Ramos (cell line): ENCODE results near the gene STOML1.
"Not testable (repeated sequence)": the region's sequence is repeated elsewhere in the genome, so short reads cannot be mapped to it uniquely, and the experiment has no call there.

Experiments used
- in situ Hi-C: fragments of 300-500 bp; cut with MboI; formaldehyde crosslinking; loops from one replicate; pipeline ENCODE4 v1.14.3; 2022; ENCODE audit warnings: low sequenced_read_pairs; ENCODE audit not compliant: unreplicated experiment

STOML1 gene

DNA sequence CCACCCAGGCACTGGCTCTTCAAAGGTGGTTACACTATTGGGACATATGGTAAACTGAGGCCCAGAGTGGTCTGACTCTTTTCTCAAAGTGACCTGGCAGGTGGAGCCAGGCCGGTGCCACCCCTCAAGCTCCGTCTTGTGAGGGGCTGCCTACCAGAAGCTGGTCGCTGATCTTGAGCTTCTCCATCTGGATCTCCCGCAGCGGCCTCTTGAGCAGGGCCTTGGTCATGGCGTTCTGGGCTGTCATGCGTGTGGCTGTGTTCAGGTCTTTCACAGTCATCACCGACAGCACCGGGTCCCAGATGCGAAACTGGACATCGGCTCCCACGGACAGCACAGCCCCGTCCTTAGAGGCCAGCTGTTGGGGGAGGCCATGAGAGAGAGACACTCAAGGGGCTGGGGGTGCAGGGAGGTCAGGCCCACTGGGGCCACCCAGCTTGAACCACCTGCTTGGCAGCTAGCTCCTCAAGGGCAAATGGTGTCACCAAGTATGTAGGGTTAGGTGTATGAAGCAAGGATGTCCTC, 3.6 kb downstream of the STOML1 start:
- in situ Hi-C loops = no loop called here

DNA sequence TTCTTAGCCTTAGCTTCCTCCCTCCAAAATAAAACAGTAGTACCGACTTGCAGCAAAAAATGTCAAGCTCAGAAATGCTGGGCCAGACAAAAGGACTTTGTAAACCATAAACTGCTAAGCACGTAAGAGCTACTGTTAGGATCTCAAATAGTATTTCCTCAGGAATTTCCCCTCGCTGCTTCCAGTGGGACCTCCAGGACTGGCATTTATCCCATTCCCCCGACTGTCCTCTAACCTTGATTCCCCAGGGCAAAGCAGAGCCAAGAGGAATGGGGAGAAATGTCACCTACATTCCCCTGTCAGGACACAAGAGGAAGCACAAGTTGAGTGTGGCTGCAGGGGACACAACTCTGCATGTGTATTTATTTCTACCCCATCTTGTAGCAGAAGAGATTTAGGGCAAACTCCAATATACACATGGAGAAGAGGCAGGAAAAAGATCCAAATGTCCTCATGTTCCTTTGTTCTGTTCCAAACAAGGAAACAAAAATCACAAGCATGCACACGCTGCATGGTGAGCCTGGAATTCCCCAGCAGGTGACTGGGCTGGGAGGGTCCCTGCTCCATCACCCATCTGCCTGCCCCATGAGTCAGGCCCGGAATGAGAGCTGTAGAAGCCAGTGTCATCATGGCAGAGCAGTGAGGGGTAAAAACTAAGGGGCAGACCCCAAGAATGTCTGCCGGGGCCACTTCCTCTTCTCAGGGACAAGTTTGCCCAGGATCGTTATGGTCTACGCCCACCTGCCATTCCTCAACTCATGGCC, 4.2 kb downstream of the STOML1 start:
- in situ Hi-C loops = no loop called here

DNA sequence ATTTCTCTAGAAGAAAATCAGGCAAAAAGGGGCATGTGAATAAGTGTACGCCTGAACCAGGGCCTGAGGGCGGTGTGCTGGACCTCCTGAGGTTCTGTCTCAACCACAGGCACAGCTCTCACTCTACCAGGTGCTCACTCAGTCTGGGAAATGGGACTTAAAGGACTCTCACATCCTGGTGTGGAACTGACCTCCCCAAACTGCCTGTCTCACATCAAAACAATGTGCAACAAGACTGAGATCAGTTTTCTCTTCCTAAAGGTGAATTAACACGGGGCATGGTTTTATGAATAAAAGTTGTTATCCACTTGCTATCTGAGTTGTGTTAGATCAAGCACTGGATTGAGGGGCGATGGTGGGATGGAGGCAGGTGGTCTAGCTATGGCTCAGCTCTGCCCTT, 4.8 kb downstream of the STOML1 start:
- in situ Hi-C loops = no loop called here

DNA sequence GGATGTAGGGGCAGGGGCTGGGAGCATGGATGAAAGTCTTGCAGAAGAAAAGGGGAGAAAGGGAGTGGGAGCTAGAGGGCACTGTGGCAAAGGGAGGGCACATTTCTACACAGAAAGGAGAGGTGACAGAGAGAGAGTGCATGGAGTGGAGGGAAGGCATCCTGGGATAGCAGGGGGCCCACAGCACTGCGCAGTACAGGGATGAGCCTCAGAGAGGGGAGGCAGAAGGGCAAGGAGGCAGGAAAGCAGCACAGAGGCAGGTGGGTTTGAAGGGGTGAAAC, 5.4 kb downstream of the STOML1 start:
- in situ Hi-C loops = no loop called here

DNA sequence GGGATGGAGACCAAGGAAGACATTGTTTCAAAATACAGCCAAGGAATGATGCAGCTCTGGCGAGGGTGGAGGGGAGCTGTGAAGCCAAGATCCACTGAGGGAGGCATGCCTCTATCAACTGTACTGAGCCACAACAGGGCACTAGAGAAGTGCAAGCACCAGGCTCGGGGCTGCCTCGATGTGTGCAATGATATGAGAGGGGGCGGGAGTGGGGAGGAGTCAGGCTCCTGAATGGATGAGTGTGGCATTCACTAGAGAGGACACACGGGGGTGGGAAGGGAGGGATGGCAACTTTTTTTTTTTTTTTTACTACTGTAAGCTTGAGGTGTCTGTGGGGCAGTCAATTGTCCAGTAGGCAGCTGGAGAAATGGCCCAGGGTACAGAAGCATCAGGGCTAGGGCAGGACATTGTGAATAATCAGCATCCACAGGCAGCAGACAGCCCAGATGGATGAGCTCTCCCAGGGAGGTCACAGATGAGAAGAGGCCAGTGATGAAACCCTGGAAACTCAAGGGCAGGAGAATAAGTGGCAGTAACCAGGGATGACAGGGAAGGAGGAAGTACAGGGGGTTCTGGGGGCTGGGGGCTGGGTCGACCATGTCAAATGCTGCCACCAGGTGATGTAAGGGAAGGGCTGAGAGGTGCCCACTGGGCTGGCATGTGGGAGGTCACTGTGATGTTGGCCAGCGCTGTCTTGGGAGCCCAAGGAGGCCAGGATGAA, 5.9 kb downstream of the STOML1 start:
- in situ Hi-C loops = no loop called here

DNA sequence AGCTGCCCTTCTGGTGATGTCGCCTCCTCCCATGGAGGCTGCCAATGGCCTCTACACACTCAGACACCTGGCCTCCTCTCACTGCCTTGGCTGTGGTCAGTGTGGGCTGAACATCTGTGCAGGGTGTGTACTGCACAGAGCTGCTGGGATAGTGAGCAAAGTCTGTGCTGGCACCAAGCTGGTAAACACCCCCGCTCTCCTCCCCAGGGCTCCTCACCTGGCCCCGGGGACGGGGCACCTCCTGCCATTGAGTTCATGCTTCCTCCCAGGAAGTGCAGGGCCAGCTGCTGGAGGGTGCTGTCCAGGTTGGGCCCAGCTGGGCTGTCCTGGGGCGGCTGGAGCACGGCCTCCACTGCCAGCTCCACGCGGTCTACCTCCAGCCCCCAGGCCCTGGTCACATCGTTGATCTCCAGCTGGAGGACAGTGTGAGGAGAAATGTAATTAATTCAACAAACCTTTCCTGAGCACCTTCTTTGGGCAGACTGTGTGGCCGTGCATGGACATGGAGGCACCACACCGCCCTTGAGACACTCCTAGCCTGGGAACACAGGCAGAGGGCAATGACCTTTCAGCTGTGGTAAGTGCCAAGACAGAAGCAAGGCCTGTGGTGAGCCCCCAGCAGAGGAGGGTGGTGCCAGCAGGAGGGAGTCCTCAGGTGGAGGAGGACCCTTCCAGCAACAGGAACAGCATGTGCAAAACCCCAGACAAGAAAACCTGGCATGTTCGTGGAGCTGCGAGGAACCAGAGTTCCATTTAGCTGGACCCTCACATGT, 6.8 kb downstream of the STOML1 start:
- in situ Hi-C loops = no loop called here

DNA sequence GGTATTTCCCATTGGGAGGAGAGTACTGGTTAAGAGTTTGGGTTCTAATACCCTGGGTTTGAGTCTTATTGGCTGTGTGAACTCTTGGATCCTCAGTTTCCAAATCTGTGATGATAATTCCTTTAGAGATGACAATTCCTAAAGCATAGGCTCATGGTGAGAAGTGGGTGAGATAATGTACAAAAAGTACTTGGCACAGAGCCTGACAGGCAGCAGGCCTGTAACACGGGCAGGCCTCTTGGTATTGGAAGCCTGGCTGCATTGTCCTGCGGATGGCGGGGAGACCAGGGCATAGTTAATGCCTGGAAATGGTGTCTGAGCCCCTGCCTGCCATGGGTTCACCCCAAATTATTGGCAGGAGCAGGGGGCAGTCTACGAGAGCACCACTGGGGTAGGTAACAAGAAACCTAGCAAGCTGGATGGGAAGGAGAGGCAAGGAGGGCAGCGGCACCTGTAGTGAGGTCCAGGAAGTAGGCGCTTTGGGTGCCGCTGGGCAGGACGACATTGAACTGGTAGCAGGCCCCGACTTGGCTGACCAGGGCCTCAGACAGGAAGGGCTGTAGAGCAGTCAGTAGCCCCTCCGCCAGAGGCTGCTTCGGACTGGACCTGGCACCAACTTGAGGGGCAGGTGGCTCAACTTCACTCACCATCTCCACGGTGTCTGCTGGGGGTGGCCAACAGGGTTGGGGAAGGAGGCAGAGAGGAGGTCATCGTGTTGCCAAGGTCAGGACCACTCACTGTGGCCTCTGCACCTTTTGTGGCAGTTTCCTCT, 7.7 kb downstream of the STOML1 start:
- in situ Hi-C loops = no loop called here

DNA sequence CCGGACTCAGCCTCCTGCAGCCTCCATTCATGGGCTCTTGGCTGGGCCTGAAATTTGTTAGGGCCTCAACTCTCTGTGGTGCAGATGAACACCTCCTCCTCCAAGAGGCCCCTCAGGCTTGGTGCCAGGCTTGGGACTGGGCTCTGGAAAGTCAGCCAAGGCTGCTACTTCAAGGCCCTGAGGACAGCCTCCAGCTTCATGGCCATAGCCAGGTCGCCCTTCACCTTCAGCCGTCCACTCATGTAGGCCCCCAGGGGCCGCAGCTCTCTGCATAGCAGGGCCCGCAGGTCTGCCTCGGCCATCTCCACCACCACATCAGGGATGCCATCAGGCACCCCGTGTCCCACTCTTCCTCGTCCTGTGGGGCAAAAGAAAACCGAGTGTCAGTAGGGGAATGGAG, 8.3 kb downstream of the STOML1 start:
- in situ Hi-C loops = no loop called here

DNA sequence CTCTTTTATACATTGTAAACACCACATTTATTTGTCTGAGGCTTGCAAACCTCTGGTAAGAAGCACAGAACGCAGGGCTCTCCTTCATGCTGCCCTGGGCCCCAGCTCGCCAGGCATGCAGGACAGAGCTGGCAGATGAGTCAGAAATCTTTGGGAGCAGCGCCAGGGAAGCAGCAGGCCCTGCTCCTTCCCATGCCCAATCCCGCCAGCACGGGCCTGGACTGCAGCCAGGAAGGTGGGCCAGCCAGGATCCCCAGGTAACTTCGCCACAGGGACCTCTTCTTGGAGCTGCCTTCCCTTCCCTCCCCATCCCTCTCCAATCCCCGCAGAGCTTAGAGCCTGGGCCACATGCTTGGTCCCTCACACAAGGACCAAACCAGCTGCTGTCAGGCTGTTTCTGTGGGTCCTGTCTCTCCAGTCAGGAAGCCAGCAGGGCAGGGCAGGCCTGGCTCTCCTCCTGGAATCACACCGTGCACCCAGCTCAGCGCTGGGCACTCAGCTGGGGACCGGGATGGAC, 8.8 kb downstream of the STOML1 start:
- in situ Hi-C loops = no loop called here

DNA sequence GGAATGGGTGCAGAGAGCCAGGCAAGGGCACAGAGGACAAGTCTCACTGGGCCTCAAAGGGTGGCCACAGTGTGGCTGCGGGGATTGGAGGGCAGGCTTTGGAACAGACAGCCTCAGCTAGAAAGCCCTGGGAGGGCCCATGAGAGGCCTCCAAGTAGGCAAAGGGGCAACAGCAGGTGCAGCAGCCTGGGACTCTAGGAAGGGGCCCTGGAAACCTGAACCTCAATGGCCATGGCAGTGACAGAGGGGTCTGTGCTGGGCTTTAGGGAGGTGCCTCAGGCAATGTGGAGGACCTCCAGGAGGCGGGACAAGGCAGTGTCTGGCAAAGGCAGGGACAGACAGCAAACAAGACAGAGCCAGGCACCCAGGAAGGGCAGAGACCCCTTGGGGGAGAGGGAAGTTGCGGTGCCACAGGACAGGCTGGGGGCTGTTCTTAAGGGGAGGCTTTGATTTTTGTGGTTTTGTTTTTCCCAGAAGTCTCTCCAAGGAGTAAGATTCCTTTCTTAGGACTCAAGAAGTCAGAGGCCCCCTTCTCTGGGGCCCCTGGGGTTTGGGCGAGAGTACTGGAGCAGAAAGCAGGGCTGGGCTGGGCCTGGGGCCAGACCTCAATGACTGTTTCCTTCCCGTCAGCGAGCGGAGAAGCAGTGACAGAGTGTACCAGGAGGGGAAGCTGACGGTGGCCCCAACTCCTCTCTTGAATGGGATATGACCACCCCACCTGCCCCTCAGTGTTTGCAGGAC, 9.7 kb downstream of the STOML1 start:
- in situ Hi-C loops = no loop called here

DNA sequence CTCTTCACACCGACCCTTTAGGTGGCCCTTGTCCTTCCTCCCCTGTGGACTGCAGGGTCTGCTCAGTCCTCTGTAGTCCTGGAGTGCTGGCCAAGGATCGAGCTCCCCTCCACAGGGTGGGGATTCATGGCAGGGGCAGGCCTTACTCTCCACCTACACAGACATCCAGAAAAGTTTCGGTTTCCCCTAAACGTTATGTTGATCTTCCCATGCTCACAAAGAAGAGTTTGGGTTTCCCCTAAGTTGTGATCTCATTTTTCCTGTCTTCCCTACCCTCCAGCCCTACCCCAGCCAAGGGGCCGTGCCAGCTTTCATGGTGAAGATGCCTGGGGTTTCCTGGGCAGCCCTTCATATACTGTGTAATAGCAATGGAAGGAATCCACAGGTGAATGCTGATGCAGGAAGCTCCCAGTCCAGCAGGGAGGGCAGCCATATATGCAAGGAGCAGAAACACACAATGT, 10.3 kb downstream of the STOML1 start:
- in situ Hi-C loops = no loop called here

DNA sequence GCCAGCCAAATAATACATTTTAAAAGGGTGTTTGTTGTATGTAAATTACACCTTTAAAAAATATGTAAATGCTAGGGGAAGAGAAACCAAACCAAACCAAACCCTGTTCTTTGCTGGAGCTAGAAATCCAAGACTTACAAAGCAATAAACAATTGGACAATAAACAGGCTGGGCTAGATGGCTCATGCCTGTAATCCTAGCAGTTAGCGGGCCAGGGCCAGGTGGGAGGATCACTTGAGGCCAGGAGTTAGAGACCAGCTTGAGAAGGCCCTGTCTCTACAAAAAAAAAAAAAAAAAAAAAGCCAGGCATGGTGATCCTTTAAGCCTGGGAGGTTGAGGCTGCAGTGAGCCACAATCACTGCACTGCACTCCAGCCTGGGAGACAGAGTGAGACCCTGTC, 12.5 kb downstream of the STOML1 start:
- in situ Hi-C loops = no loop called here

DNA sequence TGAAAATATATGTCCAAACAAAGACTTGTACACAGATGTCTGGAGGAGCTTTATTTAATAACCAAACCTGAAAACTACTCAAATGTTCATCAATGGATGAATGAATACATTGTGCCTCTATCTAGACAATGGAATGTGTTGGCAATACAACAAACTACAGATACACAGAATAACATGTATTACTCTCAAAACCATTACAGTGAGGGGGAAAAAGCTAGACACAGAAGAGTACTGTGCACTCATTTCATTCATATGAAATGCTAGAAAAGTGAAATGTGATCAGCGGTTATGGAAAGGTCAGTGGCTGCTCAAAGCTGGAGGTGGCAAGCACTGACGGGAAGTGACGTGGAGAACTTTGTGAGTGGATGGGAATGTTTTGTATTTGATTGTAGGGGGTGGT, 13.2 kb downstream of the STOML1 start:
- in situ Hi-C loops = no loop called here

DNA sequence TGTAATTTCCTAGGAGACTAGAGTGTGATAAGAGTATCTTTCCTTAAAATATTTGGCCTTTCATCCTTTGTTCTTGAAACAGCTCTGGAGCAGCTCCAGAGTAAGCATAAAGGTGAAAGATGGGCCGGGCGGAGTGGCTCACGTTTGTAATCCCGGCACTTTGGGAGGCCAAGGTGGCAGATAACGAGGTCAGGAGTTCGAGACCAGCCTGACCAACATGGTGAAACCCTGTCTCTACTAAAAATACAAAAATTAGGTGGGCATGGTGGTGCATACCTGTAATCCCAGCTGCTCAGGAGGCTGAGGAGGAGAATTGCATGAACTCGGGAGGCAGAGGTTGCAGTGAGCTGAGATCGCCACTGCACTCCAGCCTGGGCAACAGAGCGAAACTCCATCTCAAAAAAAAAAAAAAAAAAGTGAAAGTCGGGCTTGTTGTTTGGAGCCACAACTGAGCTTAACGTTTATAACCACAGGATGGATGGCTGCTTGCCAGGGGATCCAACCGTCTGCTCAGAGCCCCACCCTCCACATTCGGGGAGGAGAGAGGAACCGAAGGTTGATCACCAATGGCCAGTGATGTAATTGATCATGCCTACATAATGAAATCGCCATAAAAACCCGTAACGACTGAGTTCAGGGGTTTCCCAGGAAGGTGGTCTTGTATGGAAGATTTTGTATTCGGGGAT, 16.5 kb downstream of the STOML1 start:
- in situ Hi-C loops = not testable (repeated sequence)

DNA sequence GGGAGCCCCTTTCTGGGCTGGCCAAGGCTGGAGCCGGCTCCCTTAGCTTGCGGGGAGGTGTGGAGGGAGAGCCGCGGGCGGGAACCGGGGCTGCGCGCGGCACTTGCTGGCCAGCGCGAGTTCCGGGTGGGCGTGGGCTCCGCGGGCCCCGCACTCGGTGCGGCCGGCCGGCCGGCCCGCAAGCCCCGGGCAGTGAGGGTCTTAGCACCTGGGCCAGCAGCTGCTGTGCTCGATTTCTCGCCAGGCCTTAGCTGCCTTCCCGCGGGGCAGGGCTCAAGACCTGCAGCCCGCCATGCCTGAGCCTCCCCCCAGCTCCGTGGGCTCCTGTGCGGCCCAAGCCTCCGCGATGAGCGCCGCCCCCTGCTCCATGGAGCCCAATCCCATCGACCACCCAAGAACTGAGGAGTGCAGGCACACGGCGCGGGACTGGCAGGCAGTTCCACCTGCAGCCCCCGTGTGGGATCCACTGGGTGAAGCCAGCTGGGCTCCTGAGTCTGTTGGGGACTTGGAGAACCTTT, 18.4 kb downstream of the STOML1 start:
- in situ Hi-C loops = not testable (repeated sequence)

DNA sequence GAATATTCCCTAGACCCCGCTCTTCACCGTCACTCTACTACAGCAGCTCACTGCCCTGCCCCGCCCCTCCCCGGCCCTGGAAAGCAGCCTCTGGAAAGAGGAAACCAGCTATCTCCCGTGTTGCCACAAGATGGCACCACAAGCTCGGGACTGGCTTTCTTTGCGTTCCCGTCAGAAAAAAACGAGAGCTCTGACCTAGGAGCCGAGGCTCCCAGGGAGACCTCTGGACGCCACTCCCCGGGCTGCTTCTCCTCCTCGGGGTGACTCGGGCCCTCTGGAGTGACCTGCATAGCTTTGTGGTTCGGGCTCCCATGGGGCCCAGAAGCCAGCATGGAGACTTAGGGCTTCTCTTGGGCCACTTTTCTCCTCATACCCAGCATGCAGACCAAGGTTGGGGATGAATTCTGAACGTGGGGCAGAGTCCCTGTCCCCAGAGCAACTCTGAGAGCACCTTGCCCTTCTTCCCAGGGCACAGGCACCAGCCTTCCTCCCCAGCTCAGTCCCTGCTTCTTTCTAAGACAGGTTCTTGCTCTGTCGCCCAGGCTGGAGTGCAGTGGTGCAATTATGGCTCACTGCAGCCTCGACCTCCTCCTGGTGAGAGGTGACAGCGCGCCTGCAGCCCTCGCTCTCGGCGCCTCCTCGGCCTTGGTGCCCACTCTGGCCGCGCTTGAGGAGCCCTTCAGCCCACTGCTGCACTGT, 19.0 kb downstream of the STOML1 start:
- in situ Hi-C loops = no loop called here

DNA sequence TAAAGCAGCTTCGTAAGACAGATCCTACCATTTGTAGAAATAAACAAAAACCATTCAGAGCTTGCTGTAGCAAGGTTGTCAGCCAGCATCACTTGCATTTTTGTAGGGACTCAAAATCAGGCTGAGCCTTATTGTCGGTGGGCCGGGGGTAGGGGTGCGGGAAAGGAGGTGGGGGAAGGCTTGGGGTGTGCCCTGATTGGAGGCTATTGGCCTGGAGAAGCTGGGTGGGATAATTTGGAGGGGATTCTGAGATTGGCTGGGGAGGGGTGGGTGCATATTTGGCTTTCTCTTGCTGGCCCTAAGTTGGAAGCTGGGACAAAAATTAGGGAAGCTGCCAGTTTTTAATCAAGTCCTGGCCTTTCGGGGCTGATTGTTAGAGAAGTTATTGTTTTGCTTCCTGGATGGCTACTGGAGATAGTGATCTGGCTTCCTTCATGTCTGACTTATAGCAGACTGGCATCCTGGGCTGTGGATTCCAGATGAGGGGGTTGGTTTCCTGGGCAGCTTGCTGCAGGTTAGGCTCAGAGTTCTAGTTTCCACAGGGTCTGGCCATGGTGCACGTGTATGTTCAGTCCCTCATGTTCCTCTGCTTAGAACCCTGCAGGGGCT, 22.8 kb downstream of the STOML1 start:
- in situ Hi-C loops = loop anchor here (10.0 kb wide), 1 partner anchor 336 kb away; no protein-coding TSS in a partner anchor
